GM19351 (cell line): ENCODE data around the gene AUTS2.

Experiments
- ATAC-seq: cut with Tn5 transposase; IDR thresholded peaks from one replicate; pipeline ENCODE4 v1.9.1; 2021; ENCODE audit warnings: mild to moderate bottlenecking, moderate library complexity; ENCODE audit not compliant: unreplicated experiment

Gene AUTS2

DNA sequence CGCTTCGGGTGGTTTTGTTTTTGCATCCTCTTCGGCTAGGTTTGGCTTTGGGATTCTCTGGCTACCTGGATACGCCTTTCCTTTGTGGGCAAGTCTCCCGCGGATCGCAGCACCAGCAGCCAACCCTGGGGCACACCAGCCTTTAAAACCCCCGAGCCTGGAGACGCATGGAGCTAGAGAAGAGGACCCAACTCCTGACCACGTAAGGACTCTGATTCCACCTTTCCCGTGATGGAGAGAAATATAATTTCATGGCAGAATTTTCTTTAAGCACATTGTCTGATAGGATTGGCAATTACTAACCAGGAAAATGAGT is 998.3 kb downstream of the AUTS2 start:
- ATAC-seq, result no peak

GRCh38 chr7:70597066-70597465 is 998.8 kb downstream of the AUTS2 start:
- no peak for ATAC-seq

DNA sequence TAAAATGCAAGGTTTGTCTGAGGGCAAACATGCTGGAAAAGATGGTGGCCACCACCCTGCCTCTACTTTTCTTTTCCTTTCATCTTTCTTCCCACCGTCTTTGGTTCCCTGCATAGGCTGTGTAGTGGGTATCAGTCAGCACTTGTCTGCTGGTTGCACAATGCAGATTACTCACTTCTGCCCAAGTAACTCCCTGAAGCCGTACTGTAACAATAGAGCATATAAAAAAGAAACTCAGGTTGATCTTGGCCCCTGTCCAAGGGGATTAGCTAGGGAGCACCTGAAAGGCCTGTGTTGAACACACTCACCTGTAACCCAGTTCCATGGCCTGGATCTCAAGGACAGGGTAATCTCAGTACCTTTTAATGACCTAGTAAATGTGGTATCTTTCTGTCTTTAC is 1000.7 kb downstream of the AUTS2 start:
- ATAC-seq, result no peak

- ATAC-seq, result no peak
Measured at GRCh38 chr7:70599446-70600190, 1001.3 kb downstream of the AUTS2 start.

DNA sequence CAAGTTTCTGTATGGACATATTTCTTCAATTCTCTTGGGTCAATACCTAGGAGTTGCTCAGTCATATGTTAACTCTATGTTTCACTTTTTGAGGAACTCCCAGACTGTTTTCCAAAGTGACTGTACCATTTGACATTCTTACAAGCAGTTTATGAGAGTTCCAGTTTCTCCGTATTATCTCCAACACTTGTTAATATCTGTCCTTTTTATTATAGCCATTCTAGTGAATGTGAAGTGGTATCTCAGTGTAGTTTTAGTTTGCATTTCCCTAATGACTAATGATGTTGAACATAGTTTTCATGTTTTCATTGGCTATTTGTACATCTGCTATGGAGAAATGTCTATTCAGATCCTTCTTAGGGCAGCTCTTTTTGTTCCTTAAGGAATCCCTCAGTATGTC is 1002.7 kb downstream of the AUTS2 start:
- no peak for ATAC-seq

DNA sequence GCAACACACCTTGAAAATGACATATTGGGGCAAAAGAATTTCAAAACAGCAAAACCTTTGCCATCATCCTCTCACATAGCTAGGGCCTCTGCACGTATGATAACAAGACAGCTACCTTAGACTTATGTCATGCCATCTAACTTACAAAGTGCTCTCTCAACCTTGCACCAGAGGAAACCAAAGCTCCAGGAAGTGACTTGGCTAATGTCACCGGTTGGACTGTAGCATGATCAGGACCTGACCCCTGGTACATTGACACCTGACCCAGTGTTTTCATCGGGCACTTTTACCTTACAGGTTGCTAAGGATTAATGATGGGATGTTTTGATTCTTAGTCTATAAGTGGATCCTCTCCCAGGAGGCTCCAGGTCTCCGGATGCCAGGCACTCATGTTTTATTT is 1003.8 kb downstream of the AUTS2 start:
- ATAC-seq, result no peak

DNA sequence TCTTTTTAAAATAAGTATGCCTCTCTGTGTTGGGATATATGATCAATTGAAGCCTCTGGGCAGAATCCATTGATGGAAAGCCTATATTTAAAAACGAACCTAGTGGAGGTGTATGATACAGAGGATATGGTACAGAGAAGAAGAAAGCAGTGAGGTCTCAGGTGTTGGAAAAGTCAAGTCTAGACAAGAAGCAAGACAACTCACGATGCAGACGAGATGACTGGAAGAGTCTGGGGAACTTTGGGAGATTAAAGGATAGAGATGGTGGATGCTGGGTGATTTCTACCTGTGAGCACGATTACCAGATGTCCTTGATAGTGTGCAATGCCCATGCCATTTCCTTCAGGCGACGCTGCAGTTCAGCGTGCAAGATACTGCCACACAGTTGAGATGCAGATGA is 1009.0 kb downstream of the AUTS2 start:
- no peak for ATAC-seq

DNA sequence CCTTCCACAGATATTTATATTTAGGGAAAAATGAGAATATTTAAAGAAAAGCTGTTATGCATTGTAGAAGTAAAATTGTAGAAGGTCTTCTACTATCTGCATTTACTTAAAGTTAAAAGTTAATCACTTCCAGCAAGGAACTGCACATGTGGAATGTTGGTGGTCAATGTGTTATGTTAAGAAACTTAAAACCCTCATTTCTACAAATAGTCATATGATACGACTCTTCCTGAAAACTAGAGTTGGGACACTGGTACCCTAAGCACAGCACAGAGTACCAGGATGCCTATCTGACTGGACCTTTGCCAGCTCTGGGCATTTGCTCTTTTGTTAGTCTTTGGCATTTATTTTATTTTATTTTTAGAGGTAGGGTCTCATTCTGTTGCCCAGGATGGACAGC is 1009.5 kb downstream of the AUTS2 start:
- ATAC-seq, result no peak

DNA sequence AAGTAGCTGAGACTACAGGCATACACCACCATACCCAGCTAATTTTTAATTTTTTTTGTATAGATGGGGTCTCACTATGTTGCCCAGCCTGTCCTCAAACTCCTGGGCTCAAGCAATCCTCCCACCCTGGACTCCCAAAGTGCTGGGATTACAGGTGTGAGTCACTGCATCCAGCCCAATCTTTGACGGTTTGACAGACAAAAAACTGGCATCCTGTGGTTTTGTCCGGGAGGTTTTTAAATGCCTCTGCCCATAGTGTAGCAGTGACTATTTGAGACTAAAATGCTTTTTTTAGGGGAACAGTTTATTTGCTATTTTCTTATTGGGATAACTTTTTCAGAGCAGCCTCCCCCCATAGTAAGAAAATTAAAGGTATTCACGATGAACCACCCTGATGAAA is 1010.0 kb downstream of the AUTS2 start:
- no peak for ATAC-seq

DNA sequence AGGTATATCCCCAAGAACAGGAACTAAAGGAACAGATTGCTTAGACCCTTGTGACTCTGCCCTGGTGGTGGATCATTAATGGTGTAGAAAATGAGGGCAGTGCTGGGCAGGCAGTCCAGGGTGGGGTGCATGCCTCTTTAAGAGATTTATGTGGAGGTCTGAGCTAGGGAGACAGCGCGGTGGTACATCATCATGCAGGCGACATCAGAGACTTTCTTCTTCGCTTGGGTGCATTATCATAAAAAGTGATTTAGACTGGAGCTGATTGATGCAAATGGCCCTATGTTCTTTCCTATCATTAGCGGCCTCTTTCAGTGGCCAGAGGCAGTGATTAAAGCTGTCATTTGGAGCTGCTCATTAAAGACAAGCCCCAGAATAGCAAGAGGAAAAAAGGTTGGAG is 1014.5 kb downstream of the AUTS2 start:
- ATAC-seq, result no peak

DNA sequence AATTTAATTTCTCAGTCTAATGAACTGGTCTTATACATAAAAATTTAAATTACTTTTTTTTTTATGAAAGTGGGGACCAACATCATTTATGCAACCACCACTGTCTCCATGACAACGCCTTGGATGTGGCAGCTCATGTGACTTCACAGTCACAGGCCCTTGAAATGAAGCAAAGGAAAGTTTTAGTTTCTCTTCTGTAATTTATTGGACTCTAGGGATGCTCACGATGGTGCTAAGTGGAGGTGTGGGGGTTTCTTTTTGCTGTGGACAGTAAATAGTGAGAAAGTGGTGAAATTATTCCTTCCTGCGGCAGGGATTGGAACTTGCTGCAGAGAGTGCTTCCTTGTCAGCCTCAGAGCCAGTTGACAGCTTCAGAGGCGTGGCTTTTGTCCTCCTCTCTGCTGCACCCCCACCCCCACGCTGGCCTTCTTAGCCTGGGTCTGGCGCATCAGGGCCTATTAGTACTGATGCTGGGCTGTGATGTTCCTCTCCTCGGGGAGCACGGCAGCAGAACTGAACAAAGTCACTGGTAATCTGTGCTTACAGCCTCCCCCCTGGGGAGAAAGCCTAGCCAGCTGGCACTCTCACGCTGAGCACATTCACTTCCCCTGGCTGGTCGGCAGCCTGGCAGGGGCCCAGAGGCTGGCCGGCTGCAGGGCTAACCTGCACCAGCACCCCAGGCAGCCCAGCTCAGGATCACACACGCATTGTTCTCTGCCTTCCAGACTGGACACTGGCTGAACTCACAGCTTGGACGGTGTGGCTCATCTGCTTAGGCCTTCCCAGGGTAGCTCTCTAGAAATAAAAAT is 1016.2 kb downstream of the AUTS2 start:
- ATAC-seq, result peak; percentile 69

DNA sequence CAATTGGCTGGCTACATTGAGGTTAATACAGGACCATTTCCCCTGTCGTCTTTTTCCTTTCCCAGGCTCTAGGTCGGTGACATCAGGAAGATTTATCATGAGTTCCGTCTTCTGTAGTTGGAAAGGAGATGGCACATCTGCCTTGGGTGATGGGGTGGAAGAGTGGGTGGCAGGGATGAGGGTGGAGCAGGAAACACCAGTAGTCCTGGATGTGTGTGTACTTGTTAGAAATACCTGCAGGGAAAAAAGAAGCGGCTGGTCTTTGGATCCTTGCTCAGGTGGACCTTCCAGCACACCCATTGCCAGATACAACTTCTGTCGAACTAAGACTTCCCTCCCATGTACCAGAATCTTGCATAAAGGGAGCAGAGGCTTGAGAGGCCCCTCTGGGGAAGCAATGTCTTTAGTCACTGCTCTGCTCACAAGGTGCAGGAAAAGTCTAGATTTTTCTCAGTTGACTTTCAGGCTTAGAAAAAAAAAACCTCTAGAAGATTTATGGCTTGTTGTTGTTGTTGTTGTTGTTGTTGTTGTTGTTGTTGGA is 1016.9 kb downstream of the AUTS2 start:
- no peak for ATAC-seq

- ATAC-seq, result no peak
Measured at GRCh38 chr7:70616211-70616610, 1017.9 kb downstream of the AUTS2 start.

DNA sequence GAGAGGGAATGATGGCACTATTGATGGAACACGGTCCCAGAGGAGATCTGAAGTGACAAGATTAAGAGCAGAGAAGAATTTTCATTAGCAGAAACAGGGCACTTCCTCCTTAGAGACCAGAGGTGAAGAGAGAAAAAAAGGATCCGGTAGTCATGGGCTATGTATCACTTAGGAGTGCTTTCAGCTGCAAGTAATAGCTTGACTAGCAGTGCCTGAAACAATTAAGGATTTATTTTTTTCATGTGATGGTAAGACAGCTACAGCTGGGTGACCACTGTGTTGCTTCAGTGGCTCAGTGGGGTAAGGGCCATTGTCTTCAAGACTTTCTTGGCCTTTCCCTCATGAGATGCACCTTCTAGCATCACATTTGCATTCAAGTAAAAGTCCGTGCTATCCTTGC is 1018.5 kb downstream of the AUTS2 start:
- no peak for ATAC-seq

GRCh38 chr7:70618020-70618551 is 1019.8 kb downstream of the AUTS2 start:
- ATAC-seq, result no peak

- ATAC-seq, result no peak
Measured at GRCh38 chr7:70619130-70619529, 1020.9 kb downstream of the AUTS2 start.

DNA sequence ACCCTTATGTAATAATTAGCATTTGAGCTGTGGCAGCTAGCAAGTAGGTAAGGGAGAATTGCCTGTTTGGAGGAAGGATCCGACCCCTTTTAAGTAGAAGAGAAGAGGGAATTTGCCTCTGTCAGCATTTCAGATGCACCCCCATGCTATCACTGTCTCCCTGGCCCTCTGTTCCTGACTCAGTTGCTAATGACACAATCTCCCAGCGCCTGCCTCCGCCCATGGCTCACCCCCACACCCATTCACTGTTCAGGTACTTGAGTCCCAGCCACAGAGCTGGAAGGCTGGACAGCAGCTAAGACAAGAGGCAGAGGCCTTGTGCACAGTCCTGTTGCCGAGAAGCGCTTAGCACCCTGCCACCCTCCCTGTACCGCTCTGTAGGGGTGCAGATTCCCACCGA is 1021.4 kb downstream of the AUTS2 start:
- ATAC-seq, result no peak

DNA sequence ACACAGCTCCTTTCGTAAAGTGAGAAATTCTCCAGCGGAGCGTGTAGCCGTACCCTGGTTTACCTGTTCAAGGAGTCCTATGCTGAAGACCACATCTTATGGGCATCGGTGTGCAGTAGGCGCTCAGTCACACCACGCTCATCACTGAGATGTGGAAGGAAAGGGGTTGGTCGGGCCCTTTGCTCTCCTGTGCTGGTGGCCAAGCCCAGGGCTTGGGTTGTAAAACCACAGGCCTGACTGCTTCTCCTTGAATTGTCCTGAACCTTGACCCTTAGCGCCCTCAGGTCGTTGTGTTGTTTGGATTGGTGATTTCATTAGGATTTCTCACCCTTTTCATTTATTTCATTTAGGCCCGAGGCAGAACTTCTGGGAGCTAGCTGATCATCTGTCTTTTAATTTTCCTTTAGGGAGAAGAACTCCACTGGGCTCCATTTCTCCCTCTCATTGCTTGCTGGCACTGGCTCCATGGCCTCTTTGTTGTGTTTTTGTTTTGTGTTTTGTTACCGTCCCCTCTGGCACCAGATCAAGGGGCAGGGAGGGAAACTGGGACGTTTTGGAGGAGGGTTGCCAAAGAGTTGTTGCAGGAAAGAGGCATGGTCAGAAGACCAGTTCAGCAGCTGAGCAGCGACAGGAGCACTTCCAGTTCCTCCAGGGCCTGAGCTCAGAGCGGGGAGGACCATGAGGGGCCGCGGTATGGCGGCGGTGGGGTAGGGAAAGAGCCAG is 1022.2 kb downstream of the AUTS2 start:
- no peak for ATAC-seq

GRCh38 chr7:70621954-70622600 is 1023.8 kb downstream of the AUTS2 start:
- no peak for ATAC-seq

DNA sequence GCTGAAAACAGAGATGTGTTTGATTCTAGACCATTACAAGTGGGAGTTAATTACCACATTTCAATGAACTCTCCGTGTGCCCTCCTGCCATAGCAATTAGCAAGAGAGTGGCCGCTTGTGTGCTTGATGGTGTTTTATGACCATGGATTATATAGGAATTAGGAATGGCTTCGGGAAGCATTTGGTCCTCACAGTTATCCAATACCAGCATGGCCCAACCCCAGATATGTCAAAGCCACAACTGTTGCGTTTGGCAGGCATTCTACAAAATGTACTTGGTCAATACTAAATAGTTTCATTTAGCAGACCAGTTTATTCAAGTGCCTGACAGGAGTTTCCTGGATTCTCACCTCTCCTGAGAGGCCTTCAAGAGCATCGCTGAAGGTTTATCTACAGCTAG is 1024.7 kb downstream of the AUTS2 start:
- ATAC-seq, result no peak
